Right ventricle myocardium superior (tissue), 1 donor: ENCODE data around the gene DPP8. TPM values are rescaled to one million over a fixed set of nuclear protein-coding genes. Genes with fewer than 3 reads are reported as not detected.
"Not testable (repeated sequence)": the region's sequence is repeated elsewhere in the genome, so short reads cannot be mapped to it uniquely, and the experiment has no call there.

Source experiments
- ATAC-seq: fragments of 200-7000 bp; cut with Tn5 transposase; one replicate; pipeline ENCODE4 v1.9.1; 2020; ENCODE audit warnings: mild to moderate bottlenecking; ENCODE audit not compliant: poor library complexity
- DNase-seq: peaks from one replicate; pipeline ENCODE4 v3.0.0-alpha.2; 2020
- intact Hi-C: fragments of 100-400 bp; cut with DNase I; formaldehyde crosslinking; loops from one replicate; pipeline ENCODE4 v1.11.2; 2022
- total RNA-seq: library from RNA; stranded (reverse); fragmentation: NEBNext Ultra II Directional; extraction: Animal tissue kit (Norgen Biotek cat#: 25700); gene quantifications from one replicate; pipeline ENCODE4 v1.2.1, GENCODE V29; 2021
- donor health status: DM: no; HTN: yes; CAD: no; lungs with severe emphysema.

DPP8 gene
- total RNA-seq, 1 donor from 2014 or later = 37.5 TPM

- no peak for DNase-seq
- intact Hi-C loops = no loop called here
- ATAC-seq = no peak
These were observed 105.9 kb downstream of the DPP8 start for GRCh38 chr15:65411465-65412071.

GRCh38 chr15:65410972-65411371 is 106.5 kb downstream of the DPP8 start:
- intact Hi-C loops = no loop called here
- no peak for DNase-seq
- no peak for ATAC-seq

GRCh38 chr15:65410036-65410435 is 107.5 kb downstream of the DPP8 start:
- ATAC-seq (no peak), DNase-seq (no peak)
- intact Hi-C loops = no loop called here

- no peak for DNase-seq
- ATAC-seq = no peak
- intact Hi-C loops = no loop called here
These were observed 108.4 kb downstream of the DPP8 start for GRCh38 chr15:65409036-65409631.

- DNase-seq (no peak), ATAC-seq (no peak)
- intact Hi-C loops = no loop called here
These were observed 109.0 kb downstream of the DPP8 start for GRCh38 chr15:65408324-65409035.

- no peak for ATAC-seq
- intact Hi-C loops = no loop called here
These were observed 111.0 kb downstream of the DPP8 start for GRCh38 chr15:65406424-65407000.

GRCh38 chr15:65405791-65406423 is 111.6 kb downstream of the DPP8 start:
- DNase-seq = no peak
- ATAC-seq = no peak
- intact Hi-C loops = no loop called here

More at GRCh38 chr15:65406424-65407000, 111.0 kb downstream of the DPP8 start:
- no peak for DNase-seq

GRCh38 chr15:65404186-65404872 is 113.2 kb downstream of the DPP8 start:
- intact Hi-C loops = no loop called here
- ATAC-seq (no peak), DNase-seq (no peak)

DNA sequence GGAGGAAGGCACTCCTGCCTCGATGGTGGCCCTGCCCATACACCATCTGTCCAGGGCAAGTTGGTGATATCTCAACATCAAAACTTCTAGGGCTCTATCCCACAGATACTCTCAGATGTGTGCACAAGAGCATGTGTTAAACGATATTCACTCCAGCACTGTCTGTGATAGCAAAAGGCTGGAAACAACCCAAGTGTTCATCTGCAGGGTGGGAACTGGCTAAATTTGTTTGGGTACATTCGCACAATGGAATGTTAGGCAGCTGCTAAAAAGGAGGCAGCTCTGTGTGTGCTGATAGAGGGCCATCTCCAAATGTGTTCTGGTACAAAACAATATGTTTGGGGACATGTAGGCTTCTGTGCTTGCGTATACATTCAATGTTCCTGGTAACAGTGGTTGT is 114.5 kb downstream of the DPP8 start:
- intact Hi-C loops = no loop called here
- ATAC-seq = no peak
- no peak for DNase-seq

DNA sequence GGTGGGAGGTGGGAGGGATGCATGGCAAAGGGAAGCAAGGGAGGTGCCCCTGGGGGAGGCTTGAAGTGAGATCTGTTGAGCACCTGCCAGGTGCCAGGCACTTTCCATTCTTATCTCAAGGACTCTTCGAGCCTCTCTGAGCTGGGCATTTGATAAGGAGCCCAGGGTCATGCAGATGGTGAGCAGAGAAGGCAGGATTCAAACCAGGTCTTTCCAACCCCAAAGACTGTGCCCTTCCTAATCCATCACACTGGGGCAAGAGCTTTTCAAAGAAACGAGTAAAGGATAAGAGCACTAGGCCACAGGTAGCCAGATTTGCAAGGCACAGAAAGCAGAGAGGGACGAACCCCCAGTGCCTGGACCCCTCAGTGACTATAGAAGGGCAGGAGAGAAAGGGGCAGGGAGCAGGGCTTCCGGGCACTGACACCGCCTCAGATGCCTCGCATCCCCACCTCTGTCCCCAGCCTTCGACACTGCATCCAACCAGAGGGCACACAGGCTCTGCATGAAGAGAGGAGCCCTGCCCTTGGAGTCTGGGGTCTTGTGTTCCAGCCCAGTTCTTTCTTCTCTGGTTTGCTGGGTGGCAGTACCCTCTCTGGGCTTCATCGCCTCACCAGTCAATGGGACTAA is 115.8 kb downstream of the DPP8 start:
- intact Hi-C loops = no loop called here
- DNase-seq (no peak), ATAC-seq (no peak)

- intact Hi-C loops = no loop called here
These were observed 116.5 kb downstream of the DPP8 start for GRCh38 chr15:65400760-65401610.

DNA sequence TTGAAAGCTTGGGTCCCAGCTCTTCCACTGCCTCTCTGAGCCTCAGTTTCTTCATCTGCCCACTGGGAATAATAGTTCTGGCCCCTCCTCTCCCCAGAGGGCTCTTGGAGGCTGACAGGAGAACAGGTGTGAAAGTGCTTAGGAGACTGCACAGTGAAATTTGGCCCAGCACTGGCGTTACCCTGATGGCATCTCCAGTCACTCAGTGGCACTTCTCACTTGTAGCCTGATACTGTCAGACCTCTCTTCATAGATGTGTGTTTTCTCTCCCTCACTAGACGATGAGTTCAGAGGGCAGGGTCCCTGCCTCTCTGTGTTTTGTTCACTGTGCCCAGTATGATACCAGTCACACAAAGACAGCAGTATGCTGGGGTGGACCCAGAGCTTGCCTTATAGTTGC is 117.5 kb downstream of the DPP8 start:
- intact Hi-C loops = no loop called here
- DNase-seq (no peak), ATAC-seq (peak; percentile 8)

More at GRCh38 chr15:65400760-65401610, 116.5 kb downstream of the DPP8 start:
- ATAC-seq = peak; percentile 82
- peak; percentile 72 for DNase-seq

DNA sequence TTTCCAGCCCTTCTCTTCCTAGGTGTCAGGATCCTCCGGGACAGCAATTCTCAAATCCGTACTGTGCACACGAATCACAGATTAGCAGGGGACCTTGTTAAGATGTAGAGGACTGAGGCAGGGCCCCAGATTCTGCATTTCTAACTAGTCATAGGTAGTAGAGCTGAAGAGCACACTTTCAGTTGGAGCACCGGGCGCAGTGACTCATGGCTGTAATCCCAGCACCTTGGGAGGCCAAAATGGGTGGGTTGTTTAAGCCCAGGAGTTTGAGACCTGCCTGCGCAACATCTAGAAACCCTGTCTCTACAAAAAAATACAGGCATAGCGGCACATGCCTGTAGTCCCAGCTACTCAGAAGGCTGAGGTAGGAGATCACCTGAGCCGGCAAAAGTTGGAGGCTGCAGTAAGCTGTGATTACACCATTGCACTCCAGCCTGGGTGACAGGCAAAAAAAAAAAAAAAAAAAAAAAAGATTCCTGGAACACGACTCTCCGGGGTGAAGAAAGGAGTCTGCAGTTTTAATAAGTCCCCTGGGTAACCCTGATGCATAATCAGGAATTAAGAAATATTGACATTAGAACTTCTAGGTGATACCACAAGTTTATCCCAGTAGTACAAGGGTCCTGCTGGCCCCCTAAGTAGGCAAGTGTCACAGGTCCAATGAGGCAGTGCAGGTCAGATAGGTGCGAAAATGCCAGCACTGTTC is 118.3 kb downstream of the DPP8 start:
- intact Hi-C loops = no loop called here
- no peak for ATAC-seq
- DNase-seq = no peak

- intact Hi-C loops, DNase-seq, ATAC-seq: not testable (repeated sequence)
These were observed 119.0 kb downstream of the DPP8 start for GRCh38 chr15:65398486-65398885.

DNA sequence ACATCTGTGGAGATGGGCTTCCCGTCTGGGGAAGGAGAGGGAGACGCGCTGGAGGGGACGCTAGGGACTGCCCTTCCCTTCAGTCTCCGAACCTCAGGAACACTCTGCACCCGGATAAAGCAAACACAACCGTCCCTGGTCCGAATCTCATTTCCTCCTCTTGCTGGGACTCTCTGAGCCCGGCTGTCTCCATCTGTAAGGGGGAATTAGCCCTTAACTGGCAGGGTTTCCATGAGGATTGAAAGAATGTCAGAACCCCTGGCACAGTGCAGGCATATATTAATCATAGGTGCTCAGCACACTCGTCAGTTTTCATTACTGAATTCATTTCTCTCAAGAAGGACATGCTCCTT is 120.5 kb downstream of the DPP8 start:
- intact Hi-C loops = no loop called here
- ATAC-seq (no peak), DNase-seq (no peak)

GRCh38 chr15:65396283-65396964 is 121.1 kb downstream of the DPP8 start:
- DNase-seq (no peak), ATAC-seq (no peak)
- intact Hi-C loops = no loop called here
